ENCODE data around the gene CAPZA2. TPM values are rescaled to one million over a fixed set of nuclear protein-coding genes. Genes with fewer than 3 reads are reported as not detected.
A peak's percentile ranks its signal among the peaks of the same experiment; 100 is the strongest.

The CAPZA2 gene
- total RNA-seq, 6 experiments from 2014 or later = 216 to 311 (median 275) TPM

- DNase-seq = peak; percentile 54
- Mint-ChIP-seq H3K4me1 (ENCODE audit: low read depth) (peaks cover 39% of the 10 kb centered on the region), H3K4me3 (no peak overlapping the region), H3K9me3 (no peaks in the 10 kb centered on the region), H3K27me3 (ENCODE audit: insufficient read depth) (no peaks in the 10 kb centered on the region; the same call in 1 of the 2 replicates), H3K27ac (peak overlapping the region; percentile 76), H3K36me3 (ENCODE audit: low read depth) (peaks cover 28% of the 10 kb centered on the region)
- TF ChIP-seq CTCF (IDR thresholded peaks at IDR 0.05) = no peak
Measured at GRCh38 chr7:116911801-116912200, 49.4 kb downstream of the CAPZA2 start.

GRCh38 chr7:116912269-116912909 lies 50.0 kb downstream of the CAPZA2 start:
- TF ChIP-seq CTCF (IDR thresholded peaks at IDR 0.05) = no peak
- Mint-ChIP-seq H3K27me3 (ENCODE audit: insufficient read depth) (no peaks in the 10 kb centered on the region; the same call in 1 of the 2 replicates), H3K9me3 (no peaks in the 10 kb centered on the region), H3K4me1 (ENCODE audit: low read depth) (peaks cover 39% of the 10 kb centered on the region), H3K27ac (no peak overlapping the region), H3K36me3 (ENCODE audit: low read depth) (peaks cover 29% of the 10 kb centered on the region), H3K4me3 (no peak overlapping the region)
- DNase-seq = peak; percentile 20

- H3K4me1 Mint-ChIP-seq (ENCODE audit: low read depth) = peaks cover 5% of the 10 kb centered on the region; the same call in 1 of the 2 replicates
- DNase-seq = peak; percentile 3
- H3K27me3 Mint-ChIP-seq (ENCODE audit: insufficient read depth) = peaks cover 3% of the 10 kb centered on the region; the same call in 1 of the 2 replicates
- H3K36me3 Mint-ChIP-seq (ENCODE audit: low read depth) = peaks cover 19% of the 10 kb centered on the region
- no peak overlapping the region for H3K4me3 Mint-ChIP-seq
- H3K9me3 Mint-ChIP-seq = no peaks in the 10 kb centered on the region
- H3K27ac Mint-ChIP-seq = no peak overlapping the region
- TF ChIP-seq CTCF (IDR thresholded peaks at IDR 0.05) = no peak
Measured at GRCh38 chr7:116918704-116919103, 56.3 kb downstream of the CAPZA2 start.

- peaks cover 12% of the 10 kb centered on the region; the same call in 1 of the 2 replicates for H3K4me1 Mint-ChIP-seq (ENCODE audit: low read depth)
- peaks cover 4% of the 10 kb centered on the region; the same call in 1 of the 2 replicates for H3K27me3 Mint-ChIP-seq (ENCODE audit: insufficient read depth)
- peaks cover 19% of the 10 kb centered on the region for H3K36me3 Mint-ChIP-seq (ENCODE audit: low read depth)
- no peak for TF ChIP-seq CTCF (IDR thresholded peaks at IDR 0.05)
- no peak overlapping the region for H3K4me3 Mint-ChIP-seq
- H3K9me3 Mint-ChIP-seq = no peaks in the 10 kb centered on the region
- DNase-seq = no peak
- H3K27ac Mint-ChIP-seq = no peak overlapping the region
Measured at GRCh38 chr7:116920359-116920758, 58.0 kb downstream of the CAPZA2 start.

- H3K27me3 Mint-ChIP-seq (ENCODE audit: insufficient read depth) = peaks cover 4% of the 10 kb centered on the region; the same call in 1 of the 2 replicates
- no peak overlapping the region for H3K4me3 Mint-ChIP-seq
- no peak for DNase-seq
- H3K4me1 Mint-ChIP-seq (ENCODE audit: low read depth) = peaks cover 12% of the 10 kb centered on the region; the same call in 1 of the 2 replicates
- H3K9me3 Mint-ChIP-seq = no peaks in the 10 kb centered on the region
- H3K27ac Mint-ChIP-seq = no peak overlapping the region
- H3K36me3 Mint-ChIP-seq (ENCODE audit: low read depth) = peaks cover 17% of the 10 kb centered on the region
- no peak for TF ChIP-seq CTCF (IDR thresholded peaks at IDR 0.05)
Measured at GRCh38 chr7:116922545-116922944, 60.2 kb downstream of the CAPZA2 start.

Measured in HFFc6 (cell line).